Testis (tissue), 3 donors: ENCODE results near the gene KL. TPM values are rescaled to one million over a fixed set of nuclear protein-coding genes. Genes with fewer than 3 reads are reported as not detected.

ENCODE experiments used
- DNase-seq: peaks from one replicate; pipeline ENCODE4 v3.0.0-alpha.2; 2019
- H3K27ac ChIP-seq, 2 donors: fragments of 200-600 bp; sonication (generic); one replicate each; pipeline ENCODE4 v1.5.1; 2019
- H3K27me3 ChIP-seq: fragments of 200-600 bp; sonication (generic); one replicate; pipeline ENCODE4 v1.5.1; 2019
- H3K36me3 ChIP-seq: fragments of 200-600 bp; sonication (generic); one replicate; pipeline ENCODE4 v1.5.1; 2017; ENCODE audit warnings: low read depth; ENCODE audit errors: missing control alignments
- H3K4me1 ChIP-seq: fragments of 200-600 bp; sonication (generic); one replicate; pipeline ENCODE4 v1.5.1; 2019
- H3K4me3 ChIP-seq, 2 donors: fragments of 200-600 bp; sonication (generic); one replicate each; pipeline ENCODE4 v1.5.1; 2017 to 2019
- H3K9me3 ChIP-seq: fragments of 200-600 bp; sonication (generic); one replicate; pipeline ENCODE4 v1.5.1; 2017
- CTCF ChIP-seq, 3 experiments: fragments of 450-650 bp in 2 of 3; fragments of 200-600 bp in 1 of 3; sonication (generic) in 1 of 3; IDR thresholded peaks; one replicate each; pipeline ENCODE4 v1.5.1; 2016 to 2019; ENCODE audit warnings: antibody characterized with exemption in 3 of 3, mild to moderate bottlenecking in 2 of 3, moderate library complexity in 1 of 3
- POLR2A ChIP-seq: fragments of 450-650 bp; IDR thresholded peaks from one replicate; pipeline ENCODE4 v1.6.1; 2017; ENCODE audit warnings: antibody characterized with exemption, mild to moderate bottlenecking, moderate library complexity
- WGBS, 2 donors: methylation state at CpG; one replicate each; pipeline ENCODE4 v1.1.5; 2018; 5-methylcytosine and 5-hydroxymethylcytosine counted together
- intact Hi-C: fragments of 100-400 bp; cut with DNase I; formaldehyde crosslinking; loops from one replicate; pipeline ENCODE4 v1.15.1; 2023; ENCODE audit warnings: low total_unique reads
- polyA plus RNA-seq: library from polyadenylated mRNA; stranded (reverse); fragments of 350-450 nt; fragmentation: Illumina TruSeq; extraction: RNeasy Lipid Tissue Mini Kit (QIAGEN cat#74804); gene quantifications from one replicate; pipeline ENCODE4 v1.2.3, GENCODE V29; 2014; ENCODE audit warnings: low read depth, low replicate concordance; ENCODE audit not compliant: insufficient read depth
- total RNA-seq, 2 donors: library from RNA; depleted of rRNA; stranded (reverse); fragments of >200 nt; gene quantifications; one replicate each; pipeline ENCODE4 v1.2.3, GENCODE V29; 2016

KL gene
- total and polyA plus RNA-seq, 3 donors from 2014 or later = 0.81 to 1.6 (median 1.1) TPM

- H3K4me1 ChIP-seq = no peaks in the 10 kb centered on the region
- no peak for TF ChIP-seq CTCF (IDR thresholded peaks at IDR 0.05)
- TF ChIP-seq POLR2A = no peak
- H3K27ac ChIP-seq = no peak overlapping the region
- H3K9me3 ChIP-seq = no peaks in the 10 kb centered on the region
- no peaks in the 10 kb centered on the region for H3K36me3 ChIP-seq
- DNase-seq = no peak
- intact Hi-C loops = no loop called here
- H3K27me3 ChIP-seq = no peaks in the 10 kb centered on the region
- 30 to 43% methylated on average over 8 of the region's 8 CpGs for WGBS, 2 donors
- H3K4me3 ChIP-seq = no peak overlapping the region
Observed at GRCh38 chr13:32988608-32989289, 27.5 kb upstream of the KL start.

DNA sequence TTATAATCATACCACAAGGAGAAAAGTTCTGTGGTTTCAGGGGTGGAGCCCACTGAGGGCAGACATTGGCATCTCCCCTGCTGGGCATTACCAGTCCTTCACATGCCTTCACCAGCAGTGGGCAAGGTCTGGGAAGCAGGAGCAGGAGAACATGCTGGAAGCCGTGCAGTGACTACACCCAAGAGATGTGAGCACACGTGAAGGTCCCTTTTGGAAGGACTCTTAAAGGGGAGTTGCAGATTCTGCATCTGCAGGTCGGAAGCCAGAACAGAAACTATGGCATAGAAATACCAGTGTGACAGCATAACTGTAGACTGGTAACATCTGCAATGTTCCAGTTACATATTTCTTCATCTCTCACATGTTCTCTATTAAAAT is 26.9 kb upstream of the KL start:
- WGBS, 2 donors = 50 to 63% methylated on average over 3 of the region's 3 CpGs
- TF ChIP-seq POLR2A (no peak), CTCF (IDR thresholded peaks at IDR 0.05) (no peak)
- no peaks in the 10 kb centered on the region for H3K4me1 ChIP-seq
- no peaks in the 10 kb centered on the region for H3K27me3 ChIP-seq
- no peaks in the 10 kb centered on the region for H3K36me3 ChIP-seq
- no peak overlapping the region for H3K27ac ChIP-seq
- no peak overlapping the region for H3K4me3 ChIP-seq
- intact Hi-C loops = no loop called here
- no peaks in the 10 kb centered on the region for H3K9me3 ChIP-seq
- DNase-seq = no peak

DNA sequence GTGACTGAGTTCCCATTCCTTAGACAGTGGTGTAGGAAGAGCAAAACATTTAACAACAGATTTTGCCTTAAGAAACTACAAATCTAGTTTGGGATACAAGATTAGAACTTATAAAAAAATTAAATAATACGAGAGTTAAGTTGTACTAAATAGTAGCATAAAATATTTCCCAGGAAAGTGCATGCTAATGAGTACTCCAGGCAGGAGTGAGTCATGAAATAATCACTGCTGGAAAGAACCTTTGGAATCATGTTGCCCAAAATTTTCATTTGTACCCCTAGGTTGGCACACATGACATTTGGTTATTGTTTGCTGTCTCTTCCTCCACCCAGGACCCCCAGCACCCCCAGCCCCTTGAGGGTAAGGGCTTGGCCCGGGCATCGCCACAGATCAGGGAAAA is 26.3 kb upstream of the KL start:
- Histone ChIP-seq H3K4me1 (no peaks in the 10 kb centered on the region), H3K9me3 (no peaks in the 10 kb centered on the region), H3K27me3 (no peaks in the 10 kb centered on the region), H3K27ac (no peak overlapping the region), H3K4me3 (no peak overlapping the region), H3K36me3 (no peaks in the 10 kb centered on the region)
- DNase-seq = no peak
- TF ChIP-seq CTCF (IDR thresholded peaks at IDR 0.05) = no peak
- TF ChIP-seq POLR2A = no peak
- 91 to 94% methylated on average over 3 of the region's 3 CpGs for WGBS, 2 donors
- intact Hi-C loops = no loop called here

DNA sequence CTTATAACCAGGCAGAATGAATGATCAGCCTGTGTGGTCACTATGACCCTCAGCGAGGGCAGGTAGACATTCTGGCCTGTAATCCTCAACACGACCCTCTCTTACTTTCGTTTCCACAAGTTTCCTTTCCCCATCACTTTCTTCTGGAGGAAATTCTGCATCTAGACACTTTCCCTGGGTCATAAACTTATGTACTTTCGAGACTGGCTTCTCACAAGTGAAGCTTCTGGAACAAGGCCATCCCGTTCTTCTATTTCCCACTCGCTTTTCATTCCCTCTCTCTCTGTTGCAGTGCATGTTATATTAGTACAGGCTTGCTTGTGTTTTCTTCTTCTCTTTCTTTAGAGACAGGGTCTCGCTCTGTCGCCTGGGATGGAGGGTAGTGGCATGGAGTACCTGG is 23.1 kb upstream of the KL start:
- Histone ChIP-seq H3K27ac (no peak overlapping the region), H3K4me3 (no peak overlapping the region), H3K4me1 (no peaks in the 10 kb centered on the region), H3K9me3 (no peaks in the 10 kb centered on the region), H3K27me3 (no peaks in the 10 kb centered on the region), H3K36me3 (no peaks in the 10 kb centered on the region)
- DNase-seq = peak; percentile 34
- no peak for TF ChIP-seq POLR2A
- no peak for TF ChIP-seq CTCF (IDR thresholded peaks at IDR 0.05)
- WGBS, 2 donors = 61 to 63% methylated on average over 8 of the region's 8 CpGs
- intact Hi-C loops = no loop called here

- H3K36me3 ChIP-seq = no peaks in the 10 kb centered on the region
- no peaks in the 10 kb centered on the region for H3K4me1 ChIP-seq
- intact Hi-C loops = no loop called here
- no peak overlapping the region for H3K27ac ChIP-seq
- no peak for DNase-seq
- H3K9me3 ChIP-seq = no peaks in the 10 kb centered on the region
- H3K27me3 ChIP-seq = no peaks in the 10 kb centered on the region
- TF ChIP-seq CTCF (IDR thresholded peaks at IDR 0.05) (no peak), POLR2A (no peak)
- no peak overlapping the region for H3K4me3 ChIP-seq
- 92 to 97% methylated on average over 2 of the region's 2 CpGs for WGBS, 2 donors
Observed at GRCh38 chr13:32997399-32997798, 18.8 kb upstream of the KL start.
